Ishikawa (cell line): ENCODE measurements around the gene CPPED1.

ENCODE experiments used
- CEBPB ChIP-seq: IDR thresholded peaks from 2 replicates; pipeline ENCODE4 v1.6.1; 2012
- EP300 ChIP-seq: IDR thresholded peaks from 2 replicates; pipeline ENCODE4 v1.6.1; 2012; ENCODE audit warnings: borderline replicate concordance
- FOXM1 ChIP-seq: IDR thresholded peaks from 2 replicates; pipeline ENCODE4 v1.6.1; 2012; ENCODE audit warnings: low read depth, borderline replicate concordance
- TAF1 ChIP-seq: IDR thresholded peaks from 2 replicates; pipeline ENCODE4 v1.6.1; 2012; ENCODE audit warnings: low read depth, mild to moderate bottlenecking

DNA sequence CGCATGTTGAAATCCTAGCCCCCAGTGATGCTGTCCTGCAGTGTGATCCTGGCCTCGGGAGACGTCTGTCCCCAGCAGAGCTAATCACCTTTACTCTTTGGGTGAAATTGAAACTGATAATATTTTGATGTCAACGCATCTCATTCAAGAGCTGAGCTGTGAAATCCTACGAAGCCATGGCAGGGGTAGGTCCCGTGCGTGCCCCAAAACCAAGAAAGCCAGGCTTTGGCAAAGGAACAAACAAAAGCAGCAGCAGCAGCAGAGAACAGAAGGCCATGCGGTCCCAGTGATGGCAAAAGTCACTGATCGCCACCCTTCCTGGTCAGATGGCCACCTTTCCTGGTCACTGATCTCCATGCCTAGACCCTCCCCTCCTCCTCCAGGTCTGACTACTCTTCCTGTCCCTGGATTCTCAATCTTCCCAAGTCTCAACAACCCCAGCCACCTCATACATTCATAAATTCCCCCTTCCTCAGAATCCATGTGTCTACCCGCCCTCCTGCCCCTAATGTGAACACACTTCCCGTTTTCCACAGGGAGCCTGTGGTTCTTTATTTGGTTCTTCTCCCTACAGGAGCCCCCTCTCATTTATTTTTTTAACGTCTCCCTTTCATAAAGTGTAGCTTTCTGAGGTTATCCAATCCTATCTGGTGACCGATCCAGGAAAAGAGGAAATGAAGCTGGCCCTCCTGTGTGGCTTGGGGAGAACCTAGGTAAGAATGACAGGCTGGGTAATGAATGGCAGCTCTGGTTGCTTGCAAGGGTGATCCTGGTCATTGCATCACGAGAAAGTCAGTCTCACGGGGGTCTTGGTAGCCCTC lies 50.3 kb downstream of the CPPED1 start:
- no peak for TF ChIP-seq EP300
- TF ChIP-seq CEBPB, result no peak
- TF ChIP-seq TAF1, result no peak
- no peak for TF ChIP-seq FOXM1
